AG10803 (cell line): ENCODE measurements around the gene CCR4.
A peak's percentile ranks its signal among the peaks of the same experiment; 100 is the strongest.

Experiments
- DNase-seq: peaks from one replicate; pipeline ENCODE4 v3.0.0; 2010; ENCODE audit warnings: low read depth
- H3K4me3 ChIP-seq: 2 replicates; pipeline ENCODE4 v1.5.1; 2011; ENCODE audit warnings: mild to moderate bottlenecking, low read length, control low read depth
- CTCF ChIP-seq: conservative IDR thresholded peaks from 2 replicates; pipeline ENCODE4 v1.5.1; 2011; ENCODE audit warnings: mild to moderate bottlenecking, low read length, control low read depth, inconsistent platforms

CCR4 gene

GRCh38 chr3:32954506-32954905 is 3.1 kb downstream of the CCR4 start:
- no peak for DNase-seq
- H3K4me3 ChIP-seq: no peak overlapping the region
- no peak for TF ChIP-seq CTCF

GRCh38 chr3:32956750-32957570 is 5.5 kb downstream of the CCR4 start:
- peak; percentile 12 for DNase-seq
- no peak overlapping the region for H3K4me3 ChIP-seq
- no peak for TF ChIP-seq CTCF

- no peak for TF ChIP-seq CTCF
- no peak overlapping the region for H3K4me3 ChIP-seq
- DNase-seq: no peak
Observed at GRCh38 chr3:32958509-32958908, 7.1 kb downstream of the CCR4 start.

GRCh38 chr3:32959371-32959770 is 7.9 kb downstream of the CCR4 start:
- no peak for TF ChIP-seq CTCF
- no peak overlapping the region for H3K4me3 ChIP-seq
- no peak for DNase-seq

GRCh38 chr3:32960404-32961170 is 9.1 kb downstream of the CCR4 start:
- H3K4me3 ChIP-seq: no peak overlapping the region
- no peak for DNase-seq
- no peak for TF ChIP-seq CTCF

- no peak overlapping the region for H3K4me3 ChIP-seq
- no peak for TF ChIP-seq CTCF
- DNase-seq: no peak
Observed at GRCh38 chr3:32961189-32961715, 9.8 kb downstream of the CCR4 start.
